DMS 273 (cell line): Measurements from ENCODE around the gene FXN.
"Not testable (repeated sequence)": the region's sequence is repeated elsewhere in the genome, so short reads cannot be mapped to it uniquely, and the experiment has no call there.

Experiments
- DNase-seq: peaks from one replicate; lab custom pipeline; 2025; ENCODE audit not compliant: unreplicated experiment; lab: John Stamatoyannopoulos, UW

Gene FXN

DNA sequence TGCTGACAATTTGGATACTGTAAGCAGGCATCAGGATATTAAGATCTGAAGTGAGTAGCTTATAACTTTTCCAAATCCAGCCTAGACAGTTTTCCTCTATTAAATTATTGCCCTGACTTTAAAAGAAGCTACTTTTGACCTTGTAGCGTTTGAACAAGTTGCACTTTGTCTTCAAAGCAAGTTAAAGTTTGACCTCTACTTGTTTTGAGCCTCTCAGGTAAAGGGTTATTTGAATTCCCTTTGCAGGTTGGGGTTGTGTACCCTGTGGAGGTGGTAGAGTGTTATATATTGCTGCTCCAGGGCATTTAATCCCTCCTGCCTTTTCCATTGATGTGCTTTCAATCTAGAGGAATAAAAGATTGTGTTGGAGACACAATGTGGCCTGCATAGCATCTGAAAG is 30.1 kb downstream of the FXN start:
- no peak for DNase-seq

DNA sequence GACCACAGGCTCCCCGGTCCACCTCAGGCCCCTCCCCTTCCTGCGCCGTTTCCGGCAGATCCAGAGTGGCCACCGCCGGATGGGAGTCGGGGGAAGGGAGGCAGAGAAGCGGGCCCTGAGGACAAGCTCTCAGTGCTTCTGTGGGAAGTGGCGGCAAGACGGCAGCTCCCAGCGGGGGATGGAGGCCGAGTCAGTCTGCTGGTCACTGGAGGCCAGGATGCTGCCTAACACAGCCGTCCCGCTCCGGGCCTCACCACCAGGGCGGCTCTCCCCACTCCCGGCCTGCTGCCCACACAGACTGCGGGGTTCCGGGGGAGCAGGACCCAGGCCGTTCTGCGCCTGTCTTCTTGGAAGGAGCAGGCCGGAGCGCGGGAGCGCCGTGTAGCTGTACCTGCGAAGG is 31.4 kb downstream of the FXN start:
- no peak for DNase-seq

DNA sequence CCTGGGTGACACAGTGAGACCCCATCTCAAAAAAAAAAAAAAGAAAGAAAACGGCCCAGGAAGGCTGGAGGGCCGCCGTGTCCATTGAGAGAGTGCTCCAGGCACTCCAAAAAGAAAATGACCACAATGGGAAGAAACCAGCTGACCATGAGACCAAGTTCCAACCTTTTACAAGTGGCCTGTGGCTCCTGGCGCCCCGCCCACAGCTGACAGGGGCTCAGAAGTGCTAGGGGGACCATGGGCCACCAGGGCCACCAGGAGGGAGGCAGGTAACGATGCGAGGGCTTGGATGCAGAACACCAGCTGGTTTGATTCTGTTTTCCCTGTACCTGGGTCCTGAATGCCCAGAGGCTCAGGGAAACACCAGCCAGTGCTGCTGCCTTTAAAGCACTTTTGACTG is 34.6 kb downstream of the FXN start:
- no peak for DNase-seq

DNA sequence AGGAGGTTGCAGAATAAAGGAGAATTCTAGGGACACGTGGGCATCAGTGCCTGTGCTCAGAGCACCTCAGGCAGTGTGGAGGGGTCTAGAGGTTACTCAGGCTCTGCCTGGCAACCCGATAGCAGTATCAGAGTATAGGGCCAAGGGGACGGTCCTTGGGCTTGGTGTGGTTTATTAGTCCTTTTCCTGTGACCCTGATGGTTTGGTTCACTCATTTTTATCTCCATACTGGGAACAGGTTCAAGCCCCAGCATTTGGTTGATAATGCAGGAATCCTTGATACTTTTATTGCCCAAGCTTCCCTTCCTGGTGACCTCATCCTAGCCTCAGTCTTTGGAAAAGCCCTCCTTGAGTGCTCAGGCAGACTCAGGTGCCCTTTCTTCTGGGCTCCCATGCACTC is 35.5 kb downstream of the FXN start:
- no peak for DNase-seq

DNA sequence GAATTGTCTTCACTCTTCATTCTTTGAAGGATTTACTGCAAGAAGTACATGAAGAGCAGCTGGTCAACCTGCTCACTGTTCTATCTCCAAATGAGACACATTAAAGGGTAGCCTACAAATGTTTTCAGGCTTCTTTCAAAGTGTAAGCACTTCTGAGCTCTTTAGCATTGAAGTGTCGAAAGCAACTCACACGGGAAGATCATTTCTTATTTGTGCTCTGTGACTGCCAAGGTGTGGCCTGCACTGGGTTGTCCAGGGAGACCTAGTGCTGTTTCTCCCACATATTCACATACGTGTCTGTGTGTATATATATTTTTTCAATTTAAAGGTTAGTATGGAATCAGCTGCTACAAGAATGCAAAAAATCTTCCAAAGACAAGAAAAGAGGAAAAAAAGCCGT is 37.6 kb downstream of the FXN start:
- no peak for DNase-seq

DNA sequence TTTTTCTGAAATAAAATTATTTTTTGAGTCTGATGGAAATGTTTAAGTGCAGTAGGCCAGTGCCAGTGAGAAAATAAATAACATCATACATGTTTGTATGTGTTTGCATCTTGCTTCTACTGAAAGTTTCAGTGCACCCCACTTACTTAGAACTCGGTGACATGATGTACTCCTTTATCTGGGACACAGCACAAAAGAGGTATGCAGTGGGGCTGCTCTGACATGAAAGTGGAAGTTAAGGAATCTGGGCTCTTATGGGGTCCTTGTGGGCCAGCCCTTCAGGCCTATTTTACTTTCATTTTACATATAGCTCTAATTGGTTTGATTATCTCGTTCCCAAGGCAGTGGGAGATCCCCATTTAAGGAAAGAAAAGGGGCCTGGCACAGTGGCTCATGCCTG is 39.2 kb downstream of the FXN start:
- no peak for DNase-seq

DNA sequence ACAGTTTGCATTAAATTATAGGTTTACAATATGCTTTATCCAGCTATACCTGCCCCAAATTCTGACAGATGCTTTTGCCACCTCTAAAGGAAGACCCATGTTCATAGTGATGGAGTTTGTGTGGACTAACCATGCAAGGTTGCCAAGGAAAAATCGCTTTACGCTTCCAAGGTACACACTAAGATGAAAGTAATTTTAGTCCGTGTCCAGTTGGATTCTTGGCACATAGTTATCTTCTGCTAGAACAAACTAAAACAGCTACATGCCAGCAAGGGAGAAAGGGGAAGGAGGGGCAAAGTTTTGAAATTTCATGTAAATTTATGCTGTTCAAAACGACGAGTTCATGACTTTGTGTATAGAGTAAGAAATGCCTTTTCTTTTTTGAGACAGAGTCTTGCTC is 41.0 kb downstream of the FXN start:
- DNase-seq, result no peak

DNA sequence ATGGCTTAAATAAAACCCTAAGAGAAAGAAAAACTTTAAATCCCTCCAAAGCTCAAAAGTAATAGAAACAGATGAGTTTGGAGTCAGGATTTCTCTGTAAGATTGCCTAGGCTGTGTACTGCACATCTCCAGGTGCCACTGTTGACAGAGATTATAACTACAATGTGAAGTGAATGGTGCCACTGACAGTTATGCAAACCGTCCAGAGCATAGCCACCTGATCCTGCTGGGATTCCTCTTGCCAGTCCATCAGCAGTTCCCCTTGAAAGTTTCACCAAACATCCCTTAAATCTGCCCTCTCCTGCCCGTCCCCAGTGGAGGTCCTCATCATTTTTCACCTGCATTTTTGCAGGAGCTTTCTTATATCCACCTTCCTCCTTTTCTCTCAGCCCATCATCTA is 42.5 kb downstream of the FXN start:
- no peak for DNase-seq

DNA sequence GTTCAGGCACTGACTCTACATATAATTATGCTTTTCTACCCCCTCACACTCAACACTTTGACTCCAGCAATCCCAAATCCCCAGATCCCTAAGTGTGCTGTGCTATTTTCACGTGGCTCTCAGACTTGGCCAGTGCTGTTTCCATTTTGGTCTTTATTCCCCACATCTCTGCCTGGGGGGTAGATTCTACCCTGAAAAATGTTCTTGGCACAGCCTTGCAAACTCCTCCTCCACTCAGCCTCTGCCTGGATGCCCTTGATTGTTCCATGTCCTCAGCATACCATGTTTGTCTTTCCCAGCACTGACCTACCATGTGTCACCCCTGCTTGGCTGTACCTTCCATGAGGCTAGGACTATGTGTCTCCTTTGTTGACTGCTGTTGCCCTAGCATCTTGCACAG is 43.0 kb downstream of the FXN start:
- no peak for DNase-seq

DNA sequence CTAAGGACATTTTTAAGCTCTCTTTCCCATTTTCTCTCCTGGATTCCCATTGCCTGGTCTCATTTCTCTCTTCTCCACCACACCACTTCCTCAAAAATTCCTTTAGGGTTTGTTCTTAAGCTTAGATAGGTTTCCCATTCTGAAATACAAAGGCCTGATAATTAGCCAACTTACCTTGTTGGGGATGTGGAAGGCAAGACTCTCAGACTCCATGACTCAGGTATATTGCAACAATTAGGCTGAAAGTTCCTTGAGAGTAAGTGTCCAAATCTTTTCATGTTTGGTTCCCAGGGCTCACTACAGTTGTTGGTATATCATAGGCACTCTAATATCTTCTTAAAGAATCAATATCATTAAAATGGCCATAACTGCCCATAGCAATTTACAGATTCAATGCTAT is 43.6 kb downstream of the FXN start:
- DNase-seq, result no peak

DNA sequence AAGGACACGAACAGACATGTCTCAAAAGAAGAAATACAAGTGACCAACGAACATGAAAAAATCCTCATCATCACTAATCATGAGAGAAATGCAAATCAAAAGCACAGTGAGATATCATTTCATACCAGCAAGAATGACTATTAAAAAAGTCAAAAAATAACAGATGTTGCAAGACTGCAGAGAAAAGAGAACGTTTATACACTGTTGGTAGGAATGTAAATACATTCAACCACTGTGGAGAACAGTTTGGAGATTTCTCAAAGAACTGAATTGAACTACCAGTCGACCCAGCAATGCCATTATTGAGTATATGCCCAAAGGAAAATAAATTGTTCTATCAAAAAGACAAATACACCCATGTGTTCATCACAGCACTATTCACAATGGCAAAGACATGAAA is 45.7 kb downstream of the FXN start:
- DNase-seq, result no peak

DNA sequence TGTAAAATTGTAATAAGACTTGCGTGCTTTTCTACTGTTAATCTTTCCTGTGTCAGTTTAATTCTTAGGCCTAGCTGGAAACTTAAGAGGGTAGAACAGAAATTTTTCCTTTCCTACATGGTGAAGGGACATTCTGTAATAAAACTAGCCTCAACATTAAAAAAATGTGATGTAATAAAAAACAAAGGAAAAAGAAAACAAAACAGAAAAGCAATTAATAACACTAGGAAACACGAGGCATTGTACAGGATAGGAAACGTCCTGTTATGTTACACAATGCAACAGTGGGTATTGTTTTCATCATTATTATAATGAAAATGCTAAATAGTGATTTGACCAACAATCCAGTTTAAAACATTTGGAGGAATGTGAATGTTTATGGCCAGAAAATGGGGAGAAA is 47.8 kb downstream of the FXN start:
- no peak for DNase-seq

DNA sequence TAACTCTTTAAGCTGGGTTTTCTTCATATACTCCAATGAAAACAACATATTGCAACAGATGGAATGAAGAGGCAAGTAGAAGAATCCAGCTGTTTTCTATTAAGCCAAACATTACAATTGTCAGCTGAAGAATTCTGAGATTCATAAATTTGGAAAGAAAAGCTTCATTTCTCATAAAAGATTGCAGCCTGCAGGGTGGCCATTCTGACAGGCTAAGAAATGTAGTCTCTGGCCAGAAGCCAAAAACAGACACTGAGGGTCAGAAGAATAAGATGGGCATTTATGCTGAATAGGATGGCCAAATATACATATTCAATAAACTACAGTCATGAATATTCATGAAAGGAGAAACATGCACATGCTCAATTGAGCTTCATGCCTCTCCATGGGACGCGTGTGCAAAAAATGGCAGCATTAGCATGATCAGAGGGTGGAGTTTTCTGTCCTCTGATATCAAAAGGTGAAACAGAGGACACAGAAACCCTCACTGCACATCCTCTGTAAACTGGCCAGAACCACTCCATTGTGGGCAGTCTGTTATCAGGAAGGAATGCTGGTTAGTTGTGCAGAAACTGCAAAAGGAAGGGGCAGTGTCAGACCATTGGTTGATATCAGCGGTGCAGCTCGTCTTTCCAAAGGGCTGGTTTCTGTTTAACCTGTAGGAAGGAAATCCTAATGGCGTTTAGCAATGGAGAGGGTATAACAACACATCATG is 50.2 kb downstream of the FXN start:
- peak; percentile 30 for DNase-seq

DNA sequence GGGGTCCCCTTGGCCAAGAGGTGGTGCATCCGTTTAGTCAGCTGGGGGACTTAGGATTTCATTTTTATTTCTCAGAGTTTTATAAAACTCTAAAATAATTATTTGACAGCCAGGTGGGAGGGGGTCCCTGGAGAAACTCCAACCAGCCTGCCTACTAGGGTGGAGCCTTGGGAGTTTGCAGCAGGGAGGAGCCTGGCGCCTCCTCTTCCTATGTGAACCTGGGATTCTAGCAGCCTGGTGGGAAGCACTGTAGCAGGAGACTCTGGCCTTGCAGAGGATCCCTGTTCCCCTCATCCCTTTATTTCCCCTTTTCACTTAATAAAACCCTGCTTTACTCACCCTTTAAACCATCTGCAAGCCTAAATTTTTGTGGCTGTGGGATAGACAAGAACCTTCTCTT is 50.8 kb downstream of the FXN start:
- DNase-seq, result no peak

DNA sequence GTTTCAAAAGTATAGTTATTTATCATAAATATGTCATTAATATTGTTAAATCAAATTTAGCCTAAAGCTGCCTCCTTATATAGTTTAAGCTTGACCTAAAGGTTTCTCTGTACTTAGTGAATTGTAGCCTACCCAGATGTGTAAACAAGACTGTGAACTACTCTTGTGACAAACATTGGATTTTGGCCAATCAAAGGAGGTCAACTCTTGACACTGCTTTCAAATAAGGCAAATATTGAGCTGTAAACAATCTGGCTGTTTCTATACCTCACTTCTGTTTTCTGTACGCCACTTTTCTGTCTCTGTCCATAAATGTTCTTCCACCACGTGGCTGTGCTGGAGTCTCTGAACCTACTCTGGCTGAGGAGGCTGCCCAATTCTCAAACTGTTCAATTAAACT is 51.2 kb downstream of the FXN start:
- DNase-seq, result no peak

DNA sequence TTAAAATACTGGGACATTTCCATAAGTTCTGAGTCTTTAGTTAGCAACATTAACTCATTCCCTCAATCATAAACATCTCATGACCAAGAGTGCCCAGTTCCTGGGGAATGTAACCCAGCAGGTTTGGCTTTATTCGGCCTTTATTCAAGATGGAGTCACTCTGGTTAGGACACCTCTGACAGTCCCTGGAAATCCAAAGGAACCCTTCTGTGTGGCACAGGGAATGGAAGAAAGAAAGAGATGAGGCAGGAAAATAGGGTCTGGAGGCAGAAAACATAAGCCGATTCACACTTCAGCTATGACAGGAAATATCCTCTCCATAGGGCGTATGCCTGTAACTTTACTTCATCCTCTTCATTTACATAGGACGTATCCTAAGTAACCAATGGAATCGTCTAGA is 53.5 kb downstream of the FXN start:
- DNase-seq, result no peak

DNA sequence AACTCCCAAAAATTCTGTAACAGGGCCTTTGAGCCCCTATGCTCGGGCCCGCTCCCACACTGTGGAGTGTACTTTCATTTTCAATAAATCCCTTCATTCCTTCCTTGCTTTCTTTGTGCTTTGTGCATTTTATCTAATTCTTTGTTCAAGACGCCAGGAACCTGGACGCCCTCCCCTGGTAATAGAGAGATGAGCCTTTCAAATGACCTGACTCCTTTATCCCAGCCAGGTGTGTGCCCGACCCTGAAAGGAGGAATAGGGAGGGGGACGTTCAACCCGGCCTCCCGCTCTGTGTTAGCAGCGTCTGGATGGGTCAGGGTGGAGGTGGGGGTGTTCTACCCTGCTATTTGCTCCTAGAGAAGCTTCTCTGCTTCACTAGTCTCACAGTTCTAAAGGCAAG is 53.9 kb downstream of the FXN start:
- no peak for DNase-seq

DNA sequence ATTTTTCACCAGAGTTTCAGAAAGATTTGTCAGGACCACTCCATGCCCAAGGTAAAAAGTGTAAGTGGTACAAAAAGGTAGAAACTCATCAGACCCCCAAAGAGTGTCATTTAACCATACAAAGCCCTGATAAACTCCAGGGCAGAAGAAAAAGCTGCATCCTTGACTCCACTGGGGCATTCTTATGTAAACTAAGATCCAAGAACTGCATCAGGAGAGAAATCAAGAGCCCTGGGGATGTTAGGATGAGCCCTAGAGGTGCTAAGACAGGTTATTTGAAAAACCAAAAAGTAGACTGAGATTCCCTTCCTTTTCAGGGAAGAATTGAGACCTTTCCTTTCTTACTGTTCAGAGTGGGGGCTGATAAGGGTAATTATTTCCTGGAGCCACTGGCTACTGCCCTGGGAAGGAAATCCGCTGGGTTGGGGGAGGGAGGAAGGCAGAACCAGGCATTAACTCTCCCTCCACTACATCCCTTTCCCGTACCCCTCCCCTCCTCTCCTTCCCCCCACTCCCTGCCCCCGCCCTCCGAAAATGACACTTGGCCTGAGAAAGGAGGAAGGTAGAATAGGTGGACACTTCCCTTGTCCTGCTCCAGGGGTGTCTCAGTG is 54.7 kb downstream of the FXN start:
- DNase-seq, result no peak

DNA sequence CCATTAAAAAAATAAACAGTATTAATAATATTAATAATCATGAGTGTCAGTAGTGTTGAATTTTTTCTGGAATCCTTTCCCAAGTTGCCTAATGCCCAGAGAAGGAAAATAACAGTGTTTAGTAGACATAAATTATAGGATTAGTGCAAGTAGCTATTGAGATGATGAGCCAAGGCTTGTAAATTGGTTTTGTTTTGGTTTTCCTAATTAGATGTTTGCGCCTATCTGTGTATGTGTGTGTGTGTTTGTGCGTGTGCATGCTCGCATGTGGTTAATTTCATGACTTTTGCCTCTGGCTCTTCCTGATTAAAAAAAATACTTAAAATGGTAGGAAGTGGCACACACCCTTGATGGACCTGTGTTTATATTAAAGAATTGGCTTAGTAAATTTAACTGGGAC is 55.4 kb downstream of the FXN start:
- no peak for DNase-seq

DNA sequence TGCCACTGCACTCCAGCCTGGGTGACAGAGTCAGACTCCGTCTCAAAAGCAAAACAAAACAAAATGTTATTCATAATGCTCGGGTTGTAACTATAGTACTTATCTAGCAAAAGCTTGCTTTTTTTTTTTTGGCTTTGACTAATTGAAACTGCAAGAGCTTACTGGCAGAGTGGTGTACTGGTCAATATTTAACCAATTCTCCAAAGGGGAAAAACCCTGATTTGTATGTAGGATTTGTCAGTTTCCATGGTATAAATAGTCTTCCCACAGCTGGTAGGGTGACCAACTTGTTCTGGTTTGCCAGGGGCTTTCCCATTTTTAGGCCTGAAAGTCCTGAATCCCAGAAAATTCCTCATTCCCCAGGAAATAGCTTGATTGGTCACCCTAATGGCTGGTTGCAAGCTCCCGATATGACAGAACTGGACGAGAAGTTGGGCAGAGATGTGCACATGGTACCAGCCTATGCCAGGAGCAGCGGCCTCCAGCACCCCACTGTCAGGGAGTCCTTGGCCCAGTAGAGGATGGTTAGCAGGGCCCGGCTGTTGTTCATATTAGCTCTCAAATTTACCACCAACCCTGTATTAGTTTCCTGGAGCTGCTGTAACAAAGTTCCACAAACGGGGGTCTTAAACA is 58.0 kb downstream of the FXN start:
- no peak for DNase-seq

DNA sequence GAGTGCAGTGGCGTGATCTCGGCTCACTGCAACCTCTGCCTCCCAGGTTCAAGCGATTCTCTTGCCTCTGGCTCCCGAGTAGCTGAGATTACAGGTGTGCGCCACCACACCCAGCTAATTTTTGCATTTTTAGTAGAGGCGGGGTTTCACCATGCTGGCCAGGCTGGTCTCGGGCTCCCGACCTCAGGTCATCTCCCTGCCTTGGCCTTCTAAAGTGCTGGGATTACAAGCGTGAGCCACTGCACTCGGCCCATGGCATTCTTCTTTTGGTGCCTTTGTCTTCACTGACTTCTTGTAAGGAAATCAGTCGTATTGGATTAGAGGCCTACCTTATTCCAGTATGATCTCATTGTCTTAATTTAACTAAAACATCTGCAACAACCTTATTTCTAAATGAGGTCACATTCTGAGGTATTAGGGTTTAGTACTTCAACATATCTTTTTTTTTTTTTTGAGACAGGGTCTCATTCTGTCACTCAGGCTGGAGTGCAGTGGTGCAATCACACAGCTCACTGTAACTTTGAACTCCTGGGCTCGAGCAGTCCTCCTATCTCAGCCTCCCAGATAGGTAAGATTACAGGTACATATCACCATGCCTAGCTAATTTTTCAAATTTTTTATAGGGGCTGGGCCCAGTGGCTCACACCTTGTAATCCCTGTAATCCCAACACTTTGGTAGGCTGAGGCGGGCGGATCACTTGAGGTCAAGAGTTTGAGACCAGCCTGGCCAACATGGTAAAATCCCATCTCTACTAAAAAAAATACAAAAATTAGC is 59.0 kb downstream of the FXN start:
- DNase-seq, result not testable (repeated sequence)

DNA sequence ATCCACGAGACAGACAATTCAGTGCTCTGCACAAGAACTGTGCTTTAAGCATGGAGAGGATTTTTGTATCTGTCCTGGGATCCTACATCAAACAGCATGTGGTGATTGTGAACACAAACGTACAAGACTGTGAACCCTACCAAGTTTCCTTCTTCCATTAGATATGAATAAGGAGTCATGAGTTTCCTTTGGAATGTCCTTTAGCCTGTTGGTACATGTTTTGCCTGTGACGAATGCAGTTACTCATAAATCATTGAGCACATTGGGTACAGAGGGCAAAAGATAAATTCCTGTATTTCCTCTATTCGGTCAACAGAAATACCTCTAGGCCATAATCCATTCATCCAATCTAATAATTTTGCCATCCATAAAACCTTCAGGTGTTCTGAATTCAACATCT is 61.5 kb downstream of the FXN start:
- no peak for DNase-seq
